Mesendoderm (in vitro differentiated cells): ENCODE data around the gene SETD7.
A peak's percentile ranks its signal among the peaks of the same experiment; 100 is the strongest.
"Not testable (repeated sequence)": the region's sequence is repeated elsewhere in the genome, so short reads cannot be mapped to it uniquely, and the experiment has no call there.

Source experiments
- DNase-seq: peaks from one replicate; pipeline ENCODE4 v3.0.0; 2013
- H2AK5ac ChIP-seq: 2 replicates; pipeline ENCODE4 v1.6.1; 2013; ENCODE audit warnings: low read length, inconsistent platforms
- H2BK120ac ChIP-seq: 2 replicates; pipeline ENCODE4 v1.6.1; 2013; ENCODE audit warnings: low read depth, mild to moderate bottlenecking, low read length, moderate library complexity, mixed read lengths
- H2BK15ac ChIP-seq: replicated peaks from 2 replicates; pipeline ENCODE4 v1.6.1; 2013; ENCODE audit warnings: low read depth, mild to moderate bottlenecking, moderate library complexity
- H2BK5ac ChIP-seq: 2 replicates; pipeline ENCODE4 v1.6.1; 2013; ENCODE audit warnings: low read length, inconsistent platforms
- H3K18ac ChIP-seq: 2 replicates; pipeline ENCODE4 v1.6.1; 2013; ENCODE audit warnings: mild to moderate bottlenecking, low read length, mixed read lengths
- H3K23ac ChIP-seq: one replicate; pipeline ENCODE4 v1.6.1; 2013; ENCODE audit warnings: low read length
- H3K27ac ChIP-seq: 2 replicates; pipeline ENCODE4 v1.5.1; 2013; ENCODE audit warnings: low read depth, mild to moderate bottlenecking, inconsistent platforms, low read length, moderate library complexity
- H3K27me3 ChIP-seq: 2 replicates; pipeline ENCODE4 v1.6.1; 2013; ENCODE audit warnings: low read length, control low read depth, mild to moderate bottlenecking, inconsistent platforms; ENCODE audit not compliant: insufficient read depth, poor library complexity
- H3K36me3 ChIP-seq: 2 replicates; pipeline ENCODE4 v1.6.1; 2013; ENCODE audit warnings: low read length, inconsistent platforms; ENCODE audit not compliant: control insufficient read depth, insufficient read depth
- H3K4ac ChIP-seq: one replicate; pipeline ENCODE4 v1.6.1; 2013; ENCODE audit warnings: low read depth, mild to moderate bottlenecking, low read length, moderate library complexity
- H3K4me1 ChIP-seq: 2 replicates; pipeline ENCODE4 v1.6.1; 2013; ENCODE audit warnings: low read depth, low read length, inconsistent platforms; ENCODE audit not compliant: control insufficient read depth
- H3K4me2 ChIP-seq: 2 replicates; pipeline ENCODE4 v1.6.1; 2013; ENCODE audit warnings: low read length
- H3K4me3 ChIP-seq: 2 replicates; pipeline ENCODE4 v1.5.1; 2013; ENCODE audit warnings: mild to moderate bottlenecking, low read length
- H3K56ac ChIP-seq: one replicate; pipeline ENCODE4 v1.6.1; 2013; ENCODE audit warnings: low read length
- H3K79me1 ChIP-seq: 2 replicates; pipeline ENCODE4 v1.6.1; 2013; ENCODE audit warnings: low read length, inconsistent platforms
- H3K79me2 ChIP-seq: 2 replicates; pipeline ENCODE4 v1.6.1; 2013; ENCODE audit warnings: mild to moderate bottlenecking, low read length; ENCODE audit not compliant: control insufficient read depth, insufficient read depth
- H3K9ac ChIP-seq: 2 replicates; pipeline ENCODE4 v1.6.1; 2013; ENCODE audit warnings: low read length, inconsistent platforms
- H4K5ac ChIP-seq: one replicate; pipeline ENCODE4 v1.6.1; 2013; ENCODE audit warnings: low read length
- H4K8ac ChIP-seq: one replicate; pipeline ENCODE4 v1.6.1; 2013; ENCODE audit warnings: low read depth, mild to moderate bottlenecking, control low read depth, low read length, moderate library complexity
- WGBS: extraction: QIAGEN DNeasy Blood & Tissue Kit; methylation state at CpG from one replicate; pipeline ENCODE4 v1.1.7; 2013; ENCODE audit warnings: low lambda C conversion rate, missing lambda C conversion rate; ENCODE audit not compliant: insufficient coverage; ENCODE audit errors: extremely low coverage; 5-methylcytosine and 5-hydroxymethylcytosine counted together

SETD7 gene

GRCh38 chr4:139470997-139471665 is 84.9 kb downstream of the SETD7 start:
- no peak overlapping the region for H3K18ac ChIP-seq
- no peak for DNase-seq
- no peak overlapping the region for H3K56ac ChIP-seq
- no peak overlapping the region for H3K4me3 ChIP-seq
- no peak overlapping the region for H3K4me2 ChIP-seq
- no peak overlapping the region for H4K8ac ChIP-seq
- H2AK5ac ChIP-seq = no peak overlapping the region
- H3K27ac ChIP-seq = no peak overlapping the region
- no peak overlapping the region for H3K23ac ChIP-seq
- no peak overlapping the region for H2BK15ac ChIP-seq
- H3K79me1 ChIP-seq = peaks cover 11% of the 10 kb centered on the region
- peaks cover 3% of the 10 kb centered on the region for H3K36me3 ChIP-seq
- H2BK5ac ChIP-seq = no peak overlapping the region
- no peaks in the 10 kb centered on the region for H3K27me3 ChIP-seq
- no peak overlapping the region for H3K9ac ChIP-seq
- no peaks in the 10 kb centered on the region for H3K4me1 ChIP-seq
- WGBS = no CpG with 5 or more reads among the region's 6 CpGs
- H3K79me2 ChIP-seq = peaks cover 7% of the 10 kb centered on the region
- no peak overlapping the region for H2BK120ac ChIP-seq
- H4K5ac ChIP-seq = no peak overlapping the region
- H3K4ac ChIP-seq = no peak overlapping the region

- H3K79me1 ChIP-seq = peaks cover 11% of the 10 kb centered on the region
- H2BK120ac ChIP-seq = no peak overlapping the region
- H3K27me3 ChIP-seq = no peaks in the 10 kb centered on the region
- H3K27ac ChIP-seq = no peak overlapping the region
- H3K4me1 ChIP-seq = no peaks in the 10 kb centered on the region
- no peak overlapping the region for H3K4ac ChIP-seq
- H3K4me3 ChIP-seq = no peak overlapping the region
- DNase-seq = no peak
- H4K8ac ChIP-seq = no peak overlapping the region
- no peak overlapping the region for H3K4me2 ChIP-seq
- peaks cover 11% of the 10 kb centered on the region for H3K79me2 ChIP-seq
- no peak overlapping the region for H3K56ac ChIP-seq
- H2BK5ac ChIP-seq = no peak overlapping the region
- H2BK15ac ChIP-seq = no peak overlapping the region
- peaks cover 3% of the 10 kb centered on the region for H3K36me3 ChIP-seq
- H3K9ac ChIP-seq = no peak overlapping the region
- H3K18ac ChIP-seq = no peak overlapping the region
- H4K5ac ChIP-seq = no peak overlapping the region
- no peak overlapping the region for H2AK5ac ChIP-seq
- peak overlapping the region; percentile 24 for H3K23ac ChIP-seq
Measured at GRCh38 chr4:139470295-139470694, 85.7 kb downstream of the SETD7 start.

- no peak overlapping the region for H3K9ac ChIP-seq
- no peak overlapping the region for H2BK5ac ChIP-seq
- H3K36me3 ChIP-seq = peaks cover 3% of the 10 kb centered on the region
- peak overlapping the region; percentile 24 for H3K23ac ChIP-seq
- no peak overlapping the region for H2AK5ac ChIP-seq
- no peak overlapping the region for H3K27ac ChIP-seq
- no peak overlapping the region for H2BK15ac ChIP-seq
- H3K4me1 ChIP-seq = no peaks in the 10 kb centered on the region
- H3K79me2 ChIP-seq = peaks cover 11% of the 10 kb centered on the region
- peaks cover 11% of the 10 kb centered on the region for H3K79me1 ChIP-seq
- H3K4me3 ChIP-seq = no peak overlapping the region
- no CpG with 5 or more reads among the region's 1 CpG for WGBS
- H3K27me3 ChIP-seq = no peaks in the 10 kb centered on the region
- no peak overlapping the region for H4K5ac ChIP-seq
- H3K18ac ChIP-seq = no peak overlapping the region
- DNase-seq = no peak
- H3K4me2 ChIP-seq = no peak overlapping the region
- no peak overlapping the region for H3K4ac ChIP-seq
- no peak overlapping the region for H4K8ac ChIP-seq
- H3K56ac ChIP-seq = no peak overlapping the region
- no peak overlapping the region for H2BK120ac ChIP-seq
Measured at GRCh38 chr4:139469869-139470268, 86.2 kb downstream of the SETD7 start.

GRCh38 chr4:139469216-139469615 is 86.8 kb downstream of the SETD7 start:
- Histone ChIP-seq H3K56ac (no peak overlapping the region), H3K79me2 (peaks cover 11% of the 10 kb centered on the region), H3K23ac (no peak overlapping the region), H3K79me1 (peaks cover 11% of the 10 kb centered on the region), H3K4me2 (no peak overlapping the region), H3K18ac (no peak overlapping the region), H2BK5ac (no peak overlapping the region), H3K4ac (no peak overlapping the region), H4K5ac (no peak overlapping the region), H2BK15ac (no peak overlapping the region), H3K36me3 (peaks cover 3% of the 10 kb centered on the region), H3K4me3 (no peak overlapping the region), H4K8ac (no peak overlapping the region), H2AK5ac (no peak overlapping the region), H3K27ac (no peak overlapping the region), H2BK120ac (no peak overlapping the region), H3K9ac (no peak overlapping the region), H3K4me1 (no peaks in the 10 kb centered on the region), H3K27me3 (no peaks in the 10 kb centered on the region)
- no peak for DNase-seq
- WGBS = no CpG with 5 or more reads among the region's 2 CpGs

- H3K36me3 ChIP-seq, H2AK5ac ChIP-seq, H2BK5ac ChIP-seq, H2BK120ac ChIP-seq, H3K9ac ChIP-seq, H3K18ac ChIP-seq, H4K5ac ChIP-seq, H3K4me3 ChIP-seq, H3K27me3 ChIP-seq, H3K27ac ChIP-seq, DNase-seq, H3K4me1 ChIP-seq, H4K8ac ChIP-seq, H3K23ac ChIP-seq, H3K4ac ChIP-seq, H2BK15ac ChIP-seq, H3K4me2 ChIP-seq, H3K56ac ChIP-seq: not testable (repeated sequence)
- peaks cover 11% of the 10 kb centered on the region for H3K79me2 ChIP-seq
- H3K79me1 ChIP-seq = peaks cover 11% of the 10 kb centered on the region
Measured at GRCh38 chr4:139468756-139469155, 87.3 kb downstream of the SETD7 start.

GRCh38 chr4:139465922-139466321 is 90.1 kb downstream of the SETD7 start:
- H3K36me3 ChIP-seq = no peaks in the 10 kb centered on the region
- no peak overlapping the region for H3K4ac ChIP-seq
- peaks cover 13% of the 10 kb centered on the region for H3K79me2 ChIP-seq
- H3K9ac ChIP-seq = no peak overlapping the region
- no peak overlapping the region for H3K18ac ChIP-seq
- no peak overlapping the region for H3K4me2 ChIP-seq
- no peak overlapping the region for H2BK15ac ChIP-seq
- H2BK5ac ChIP-seq = no peak overlapping the region
- H3K4me1 ChIP-seq = no peaks in the 10 kb centered on the region
- H3K56ac ChIP-seq = no peak overlapping the region
- no peak overlapping the region for H3K27ac ChIP-seq
- H4K5ac ChIP-seq = no peak overlapping the region
- DNase-seq = no peak
- no peak overlapping the region for H2BK120ac ChIP-seq
- no peaks in the 10 kb centered on the region for H3K27me3 ChIP-seq
- peaks cover 8% of the 10 kb centered on the region for H3K79me1 ChIP-seq
- no CpG with 5 or more reads among the region's 4 CpGs for WGBS
- no peak overlapping the region for H2AK5ac ChIP-seq
- H3K4me3 ChIP-seq = no peak overlapping the region
- H4K8ac ChIP-seq = no peak overlapping the region
- no peak overlapping the region for H3K23ac ChIP-seq
